Sigmoid colon (tissue), 4 donors: ENCODE data around the gene DRC3.

Experiments used
- EP300 ChIP-seq, 4 donors: sonication (generic); formaldehyde crosslinking; IDR thresholded peaks; one replicate each; pipeline ENCODE4 v1.6.1; 2017; ENCODE audit warnings: antibody characterized with exemption in 4 of 4
- POLR2AphosphoS5 ChIP-seq, 4 donors: sonication (generic); formaldehyde crosslinking; IDR thresholded peaks; one replicate each; pipeline ENCODE4 v1.6.1; 2017; ENCODE audit warnings: antibody characterized with exemption in 4 of 4
- TF ChIP-seq, protein P1 (sequence below), 4 experiments: fragments of 450-650 bp in 3 of 4; fragments of 200-600 bp in 1 of 4; IDR thresholded peaks; one replicate each; pipeline ENCODE4 v1.5.1; 2016 to 2019; ENCODE audit warnings: antibody characterized with exemption in 4 of 4, mild to moderate bottlenecking in 3 of 4, moderate library complexity in 2 of 4

DNA sequence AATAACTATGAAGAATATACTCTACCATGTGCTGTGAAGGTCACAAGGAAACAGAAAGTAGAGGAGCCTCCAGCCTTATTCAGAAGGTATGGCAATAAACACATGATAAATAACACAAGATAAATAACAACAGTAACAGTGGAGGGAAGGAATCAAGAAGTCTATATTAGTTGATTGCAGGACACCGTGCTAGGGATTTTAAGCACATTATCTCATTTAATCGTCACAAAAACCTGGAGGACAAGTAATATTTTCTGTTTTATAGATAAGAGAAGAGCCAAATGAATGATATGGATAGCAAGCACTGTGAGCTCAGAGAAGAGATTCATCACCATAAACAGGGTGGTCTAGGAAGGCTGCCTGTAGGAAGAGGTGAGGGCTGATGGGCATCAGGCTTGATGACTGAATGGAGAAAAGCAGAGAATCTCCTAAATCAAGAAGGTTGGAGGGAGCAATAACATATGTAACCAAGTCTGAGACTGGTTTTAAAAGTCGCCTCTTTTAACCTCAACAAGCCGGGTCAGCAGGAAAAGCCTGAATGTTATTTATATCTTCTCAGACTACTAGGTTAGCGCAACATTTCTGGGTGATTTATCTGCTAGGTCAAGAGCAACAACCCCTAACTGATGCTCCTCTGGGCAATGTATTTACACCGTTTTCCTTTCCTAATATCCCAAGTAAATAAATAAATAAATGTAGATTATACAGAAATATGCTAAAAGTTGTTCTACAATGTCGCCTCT lies 8.8 kb upstream of the DRC3 start:
- TF ChIP-seq EP300 (IDR thresholded peaks at IDR 0.05): no peak
- TF ChIP-seq POLR2AphosphoS5 (IDR thresholded peaks at IDR 0.05): no peak
- TF ChIP-seq, protein P1, sequence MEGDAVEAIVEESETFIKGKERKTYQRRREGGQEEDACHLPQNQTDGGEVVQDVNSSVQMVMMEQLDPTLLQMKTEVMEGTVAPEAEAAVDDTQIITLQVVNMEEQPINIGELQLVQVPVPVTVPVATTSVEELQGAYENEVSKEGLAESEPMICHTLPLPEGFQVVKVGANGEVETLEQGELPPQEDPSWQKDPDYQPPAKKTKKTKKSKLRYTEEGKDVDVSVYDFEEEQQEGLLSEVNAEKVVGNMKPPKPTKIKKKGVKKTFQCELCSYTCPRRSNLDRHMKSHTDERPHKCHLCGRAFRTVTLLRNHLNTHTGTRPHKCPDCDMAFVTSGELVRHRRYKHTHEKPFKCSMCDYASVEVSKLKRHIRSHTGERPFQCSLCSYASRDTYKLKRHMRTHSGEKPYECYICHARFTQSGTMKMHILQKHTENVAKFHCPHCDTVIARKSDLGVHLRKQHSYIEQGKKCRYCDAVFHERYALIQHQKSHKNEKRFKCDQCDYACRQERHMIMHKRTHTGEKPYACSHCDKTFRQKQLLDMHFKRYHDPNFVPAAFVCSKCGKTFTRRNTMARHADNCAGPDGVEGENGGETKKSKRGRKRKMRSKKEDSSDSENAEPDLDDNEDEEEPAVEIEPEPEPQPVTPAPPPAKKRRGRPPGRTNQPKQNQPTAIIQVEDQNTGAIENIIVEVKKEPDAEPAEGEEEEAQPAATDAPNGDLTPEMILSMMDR (IDR thresholded peaks at IDR 0.05): no peak
